22Rv1 (cell line): Measurements from ENCODE around the gene PTPRB.

Source experiments
- CTCF ChIP-seq: fragments of 450-650 bp; IDR thresholded peaks from 2 replicates; pipeline ENCODE4 v1.5.1; 2017; ENCODE audit warnings: mild to moderate bottlenecking
- ZFX ChIP-seq: fragments of 450-650 bp; IDR thresholded peaks from 2 replicates; pipeline ENCODE4 v1.6.1; 2017; ENCODE audit warnings: antibody characterized with exemption, borderline replicate concordance

DNA sequence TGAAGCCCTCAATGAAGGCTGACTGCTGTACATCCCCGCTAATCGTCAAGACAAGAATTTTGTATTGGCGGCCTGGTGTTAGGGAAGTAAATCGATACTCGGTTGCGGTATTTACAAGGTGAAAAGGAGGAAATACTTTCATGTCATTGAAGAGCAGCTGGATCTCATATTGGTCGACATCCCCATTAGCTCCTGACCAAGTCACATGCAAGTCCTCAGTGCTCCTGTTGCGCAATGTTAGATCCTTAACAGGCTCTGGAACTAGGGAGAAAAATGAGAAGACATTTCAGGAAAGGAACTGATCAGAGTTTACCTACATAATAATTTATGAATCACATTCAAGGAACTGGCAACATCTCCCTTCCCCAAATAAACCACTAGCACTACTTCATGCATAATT lies 66.2 kb downstream of the PTPRB start:
- TF ChIP-seq CTCF (no peak), ZFX (no peak)
